GM19324 (cell line): ENCODE measurements around the gene PNPLA8.

Source experiments
- ATAC-seq: cut with Tn5 transposase; IDR thresholded peaks from one replicate; pipeline ENCODE4 v1.9.1; 2021; ENCODE audit warnings: mild to moderate bottlenecking, moderate library complexity; ENCODE audit not compliant: unreplicated experiment, low FRiP score

The PNPLA8 gene

DNA sequence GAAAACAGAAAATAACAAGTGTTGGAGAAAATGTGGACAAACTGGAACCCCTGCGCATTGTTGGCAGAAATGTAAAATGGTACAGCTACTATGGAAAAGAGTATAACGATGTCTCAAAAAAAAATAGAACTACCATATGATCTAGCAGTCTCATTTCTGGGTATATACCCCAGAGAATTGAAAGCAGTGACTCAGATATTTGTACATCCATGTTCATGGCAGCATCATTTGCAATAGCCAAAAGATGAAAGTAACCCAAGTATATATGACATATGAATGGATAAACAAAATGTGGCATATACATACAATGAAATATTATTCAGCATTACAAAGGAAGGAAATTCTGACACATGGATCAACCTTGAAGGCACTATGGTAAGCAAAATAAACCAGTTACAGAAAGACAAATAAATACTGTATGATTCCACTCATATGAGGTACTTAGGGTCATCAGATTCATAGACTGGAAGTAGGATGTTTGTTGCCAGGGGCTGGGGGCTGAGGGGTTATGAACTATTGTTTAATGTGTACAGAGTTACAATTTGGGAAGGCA lies 74.6 kb downstream of the PNPLA8 start:
- ATAC-seq = no peak

DNA sequence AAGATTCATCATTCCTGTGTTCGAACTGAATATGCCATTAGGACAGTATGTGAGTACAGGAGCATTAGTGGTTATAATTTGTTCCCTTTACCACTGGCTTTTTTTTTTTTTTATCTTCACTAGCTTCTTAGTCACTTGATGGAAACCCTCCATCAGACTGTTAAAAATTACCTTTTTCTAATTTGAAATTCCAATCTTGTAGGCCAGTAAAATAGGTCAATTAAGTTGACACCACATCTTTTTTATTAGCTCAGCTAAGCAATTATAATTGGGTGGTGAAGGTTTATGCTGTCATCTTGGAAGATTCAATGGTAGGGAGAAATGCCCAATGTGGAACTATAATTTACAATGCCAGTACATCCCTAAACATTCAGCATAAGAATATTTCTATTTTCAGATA lies 75.8 kb downstream of the PNPLA8 start:
- ATAC-seq = no peak

DNA sequence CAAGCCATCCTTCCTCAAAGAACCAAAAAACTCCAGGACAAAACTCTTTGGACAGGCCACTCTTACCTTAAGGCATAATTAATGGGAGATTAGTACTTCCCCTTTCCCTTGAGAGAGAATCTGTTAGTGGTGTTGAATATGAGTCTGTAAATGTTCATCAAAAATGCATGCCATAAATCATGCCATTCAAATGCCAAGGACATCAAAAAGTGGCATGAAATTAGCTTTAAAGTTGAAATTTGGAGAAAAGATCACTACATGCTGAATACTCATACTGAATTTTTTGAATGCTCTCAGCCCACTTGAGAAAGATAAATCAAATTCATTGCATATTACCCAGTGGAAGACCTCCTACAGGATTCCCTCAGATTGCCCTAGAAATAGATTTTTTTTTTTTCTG lies 76.4 kb downstream of the PNPLA8 start:
- ATAC-seq = no peak

DNA sequence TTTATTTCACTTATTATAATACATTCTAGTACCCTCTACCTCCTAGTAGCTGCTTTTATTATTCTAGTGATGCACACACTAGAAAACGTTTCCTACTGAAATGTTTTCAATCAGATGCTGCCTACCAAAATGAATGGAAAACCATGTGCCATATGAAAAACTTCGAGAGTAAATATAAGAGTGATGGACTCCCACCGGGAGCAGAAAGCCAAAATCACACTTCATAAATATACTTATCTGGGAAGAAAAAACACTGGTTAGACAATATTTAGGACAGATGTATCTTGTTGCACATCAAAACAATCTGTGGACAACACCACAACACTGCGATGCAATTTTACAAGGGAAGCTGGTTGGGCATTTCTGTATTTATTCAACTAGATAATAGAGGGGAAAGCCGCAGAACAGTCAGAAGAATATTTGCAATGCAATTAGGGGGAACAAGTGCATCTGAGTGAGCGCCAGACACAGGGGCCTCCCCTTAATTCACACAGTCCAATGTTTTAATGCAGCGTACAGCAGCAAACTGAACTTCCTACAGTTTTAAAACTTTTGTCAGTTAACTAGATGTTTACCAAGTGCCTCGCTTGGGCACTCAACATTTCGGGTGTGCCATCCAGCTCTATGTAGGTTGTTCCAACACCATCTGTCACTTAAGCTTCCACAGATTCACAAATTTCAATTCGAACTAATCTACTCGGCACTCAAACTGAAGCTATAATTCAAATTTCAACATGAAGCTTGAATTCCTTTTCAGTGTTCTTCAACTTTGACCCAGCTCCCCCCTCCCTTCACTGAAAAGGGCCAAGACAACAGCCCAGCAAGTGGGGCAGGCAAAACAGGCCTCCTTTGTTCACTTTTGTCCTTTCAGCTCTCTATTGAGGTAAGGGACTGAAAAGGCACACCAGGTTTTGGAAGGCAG lies 77.1 kb downstream of the PNPLA8 start:
- no peak for ATAC-seq

DNA sequence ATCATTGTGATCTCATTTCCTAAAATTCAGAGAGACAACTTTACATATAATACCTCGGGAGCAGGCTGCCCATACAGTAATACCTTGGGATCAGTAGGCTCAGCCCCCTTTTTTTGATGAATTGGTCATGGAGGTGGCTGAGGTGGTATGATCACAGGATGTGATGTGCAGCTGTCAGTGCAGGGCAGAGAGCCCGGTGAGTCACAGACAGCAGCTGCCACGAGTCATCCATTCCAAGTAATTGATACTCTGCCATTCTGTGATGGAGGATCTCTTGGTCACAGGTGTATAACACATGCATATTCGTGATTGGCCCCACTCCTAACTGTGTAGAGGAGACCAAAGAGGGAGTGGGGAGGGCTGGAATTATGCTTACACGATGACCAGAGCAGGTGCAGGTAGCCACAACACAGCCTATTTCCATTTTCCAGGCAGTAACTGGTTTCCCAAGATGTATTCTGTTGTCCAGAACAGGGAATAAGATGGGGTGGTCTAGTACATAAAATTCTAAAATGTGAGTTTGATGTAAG lies 83.8 kb downstream of the PNPLA8 start:
- ATAC-seq = no peak

DNA sequence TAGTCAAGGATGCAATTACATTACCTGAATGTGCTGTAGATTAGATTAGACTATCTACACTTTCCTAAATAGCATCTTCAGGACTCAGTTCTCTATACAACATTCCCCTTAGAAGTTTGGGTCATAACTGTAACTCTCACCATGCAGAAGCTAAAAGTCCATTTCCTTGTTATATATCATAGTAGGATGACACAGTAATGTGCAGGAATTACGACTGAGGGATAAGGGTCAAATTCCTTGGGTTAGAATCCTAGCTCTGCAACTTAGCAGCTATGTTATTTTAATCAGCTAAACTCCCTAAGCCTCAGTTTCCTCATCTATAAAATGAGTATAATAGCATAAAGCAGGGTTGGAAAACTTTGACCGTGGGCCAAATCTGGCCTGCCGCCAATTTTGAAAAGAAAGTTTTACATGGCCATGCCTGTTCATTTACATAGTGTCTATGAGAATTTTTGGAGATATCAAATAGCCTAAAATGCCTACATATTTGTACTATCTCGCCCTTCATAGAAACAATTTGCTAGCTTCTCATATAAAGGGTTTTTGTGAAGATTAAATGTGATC lies 84.5 kb downstream of the PNPLA8 start:
- no peak for ATAC-seq

DNA sequence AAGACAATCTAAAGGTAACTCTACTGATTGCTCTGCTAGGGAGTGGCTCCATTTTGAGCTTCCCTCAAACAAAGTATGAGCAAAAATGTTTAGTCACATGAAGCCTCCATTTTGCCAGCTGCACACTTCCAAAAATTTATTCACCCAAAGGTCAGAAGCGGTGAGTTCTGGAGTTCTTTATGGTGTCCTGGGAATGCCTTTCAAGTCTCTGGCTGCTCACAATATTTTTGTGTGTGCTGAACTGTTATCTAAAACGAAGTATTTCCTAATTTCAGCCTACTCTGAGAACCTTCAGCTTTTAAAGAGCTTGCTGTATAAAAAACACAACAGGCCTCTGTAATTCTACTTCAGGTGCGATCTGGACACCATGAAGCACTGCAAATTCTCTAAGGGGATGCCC lies 85.3 kb downstream of the PNPLA8 start:
- ATAC-seq = no peak

DNA sequence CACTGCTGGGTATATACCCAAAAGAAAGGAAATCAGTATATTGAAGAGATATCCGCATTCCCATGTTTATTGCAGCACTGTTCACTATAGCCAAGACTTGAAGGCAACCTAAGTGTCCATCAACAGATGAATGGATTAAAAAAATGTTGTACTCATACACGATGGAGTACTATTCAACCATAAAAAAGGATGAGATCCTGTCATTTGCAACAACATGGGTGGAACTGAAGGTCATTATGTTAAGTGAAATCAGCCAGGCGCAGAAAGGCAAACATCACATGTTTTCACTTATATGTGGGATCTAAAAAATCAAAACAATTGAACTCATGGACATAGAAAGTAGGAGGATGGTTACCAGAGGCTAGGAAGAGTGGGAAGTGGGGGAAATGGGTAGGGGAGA lies 89.0 kb downstream of the PNPLA8 start:
- no peak for ATAC-seq

DNA sequence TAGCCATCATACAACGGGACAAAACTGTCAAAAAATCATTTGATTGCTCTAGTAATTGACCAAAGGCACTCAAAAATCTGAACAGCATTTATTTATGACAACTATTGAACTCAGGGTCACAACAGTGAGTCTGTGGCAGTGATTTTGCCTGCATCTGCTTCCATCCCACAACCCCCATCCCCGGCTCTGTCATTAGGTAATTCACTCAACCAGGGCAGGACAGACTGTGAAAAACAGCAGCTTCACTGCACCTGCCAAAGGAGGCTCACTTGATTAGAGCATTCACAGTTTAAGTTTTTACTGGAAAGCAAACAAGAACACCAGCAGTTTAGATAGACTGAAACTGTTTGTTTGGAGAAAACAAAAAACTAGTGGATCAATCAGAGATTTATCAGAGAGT lies 91.9 kb downstream of the PNPLA8 start:
- no peak for ATAC-seq

DNA sequence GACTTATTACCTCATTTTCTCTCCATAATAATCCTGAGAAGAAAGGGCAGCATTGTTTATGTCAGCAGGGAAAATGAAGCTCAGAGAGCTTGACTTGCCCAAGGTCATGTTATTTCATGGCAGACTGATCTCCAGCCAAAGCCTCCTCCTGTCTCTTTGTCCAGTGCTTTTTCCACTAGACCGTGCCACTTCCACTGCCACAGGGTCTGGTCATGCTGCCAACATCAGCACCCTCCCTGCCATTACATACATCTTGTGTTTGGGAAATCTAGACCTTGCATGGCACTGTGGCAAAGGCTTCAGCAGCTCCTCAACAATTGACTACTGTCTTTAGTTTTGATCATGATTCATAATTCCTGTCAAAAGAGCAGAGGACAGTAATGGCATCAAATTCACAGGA lies 94.8 kb downstream of the PNPLA8 start:
- ATAC-seq = no peak

DNA sequence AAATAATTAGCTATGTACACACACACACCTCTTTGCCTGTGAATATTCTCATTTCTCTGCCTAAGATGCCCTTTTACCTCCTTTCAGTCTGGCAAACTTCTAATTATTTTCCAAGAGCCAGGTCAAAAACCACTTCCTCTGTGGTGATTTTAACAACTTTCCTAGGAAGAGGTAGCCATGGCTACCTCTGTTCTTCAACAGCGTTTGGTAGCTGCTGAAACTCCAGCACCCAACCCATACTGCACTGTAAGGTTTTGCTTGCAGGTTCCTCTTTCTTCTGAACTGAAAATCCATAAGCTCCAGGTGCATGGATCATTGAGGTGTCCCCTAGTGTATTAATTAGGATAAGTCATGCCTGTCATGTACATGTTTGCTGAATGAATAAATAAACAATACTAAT lies 95.3 kb downstream of the PNPLA8 start:
- no peak for ATAC-seq

DNA sequence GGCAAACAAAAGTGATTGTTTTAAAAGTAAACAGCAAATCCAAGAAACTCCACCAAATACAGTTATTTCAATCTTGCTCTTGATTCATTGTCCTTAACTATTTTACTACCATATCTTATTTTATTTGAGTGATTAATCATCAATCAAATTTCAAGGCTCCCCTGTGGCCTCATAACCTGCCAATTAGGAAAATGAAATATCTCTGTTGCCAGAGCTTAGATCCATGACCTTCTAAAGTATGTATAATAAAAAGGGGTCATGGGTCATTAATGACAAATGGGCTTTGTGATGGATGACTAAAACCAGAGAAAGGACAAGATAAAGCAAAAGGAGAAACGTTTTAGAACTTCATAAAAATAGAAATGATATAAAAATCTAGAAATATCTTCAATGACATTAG lies 98.2 kb downstream of the PNPLA8 start:
- ATAC-seq = no peak

DNA sequence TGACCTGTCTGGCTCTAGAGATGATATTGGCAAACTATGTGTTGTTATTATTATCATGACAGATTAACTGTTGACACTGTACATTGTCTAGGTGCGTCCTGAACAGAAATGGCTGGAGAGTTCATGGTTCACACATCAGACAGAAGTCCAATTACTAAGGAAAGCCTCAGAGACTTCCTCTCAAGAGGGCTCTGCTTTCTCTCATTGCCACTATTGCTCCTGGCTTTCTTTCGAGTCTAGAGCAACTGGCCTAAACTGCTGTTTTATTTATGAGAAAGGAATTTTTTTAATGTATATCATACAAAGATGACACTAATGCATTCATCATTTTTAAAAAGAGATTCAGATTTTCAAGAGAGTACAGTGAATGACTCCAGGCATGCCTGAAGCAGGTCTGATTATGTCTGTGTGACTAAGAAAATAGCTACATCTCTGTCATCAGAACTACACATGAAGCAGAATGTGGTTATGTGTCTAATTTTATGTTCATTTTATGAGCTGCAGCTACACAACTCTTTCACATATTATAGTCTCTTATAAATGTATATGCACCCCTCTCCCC lies 100.1 kb downstream of the PNPLA8 start:
- no peak for ATAC-seq

DNA sequence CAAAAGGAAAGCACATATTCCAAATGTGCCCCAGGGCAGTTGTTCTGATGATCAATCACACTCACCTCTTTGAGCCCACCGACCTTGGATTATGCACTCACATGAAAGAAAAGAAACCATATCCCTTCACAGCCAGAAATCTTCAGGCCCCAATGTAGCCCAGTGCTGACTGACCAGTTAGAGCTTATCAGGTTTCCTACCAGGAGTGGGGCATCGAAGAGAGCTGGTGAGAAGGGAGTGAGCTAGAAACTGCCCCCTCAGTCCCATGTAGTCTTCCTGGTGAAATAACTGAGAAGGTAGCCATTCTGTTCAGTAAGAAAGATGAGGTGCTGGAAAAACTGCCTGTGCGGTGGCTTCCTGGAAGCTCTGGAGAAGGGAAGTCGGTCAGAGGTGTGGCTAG lies 101.9 kb downstream of the PNPLA8 start:
- ATAC-seq = no peak

DNA sequence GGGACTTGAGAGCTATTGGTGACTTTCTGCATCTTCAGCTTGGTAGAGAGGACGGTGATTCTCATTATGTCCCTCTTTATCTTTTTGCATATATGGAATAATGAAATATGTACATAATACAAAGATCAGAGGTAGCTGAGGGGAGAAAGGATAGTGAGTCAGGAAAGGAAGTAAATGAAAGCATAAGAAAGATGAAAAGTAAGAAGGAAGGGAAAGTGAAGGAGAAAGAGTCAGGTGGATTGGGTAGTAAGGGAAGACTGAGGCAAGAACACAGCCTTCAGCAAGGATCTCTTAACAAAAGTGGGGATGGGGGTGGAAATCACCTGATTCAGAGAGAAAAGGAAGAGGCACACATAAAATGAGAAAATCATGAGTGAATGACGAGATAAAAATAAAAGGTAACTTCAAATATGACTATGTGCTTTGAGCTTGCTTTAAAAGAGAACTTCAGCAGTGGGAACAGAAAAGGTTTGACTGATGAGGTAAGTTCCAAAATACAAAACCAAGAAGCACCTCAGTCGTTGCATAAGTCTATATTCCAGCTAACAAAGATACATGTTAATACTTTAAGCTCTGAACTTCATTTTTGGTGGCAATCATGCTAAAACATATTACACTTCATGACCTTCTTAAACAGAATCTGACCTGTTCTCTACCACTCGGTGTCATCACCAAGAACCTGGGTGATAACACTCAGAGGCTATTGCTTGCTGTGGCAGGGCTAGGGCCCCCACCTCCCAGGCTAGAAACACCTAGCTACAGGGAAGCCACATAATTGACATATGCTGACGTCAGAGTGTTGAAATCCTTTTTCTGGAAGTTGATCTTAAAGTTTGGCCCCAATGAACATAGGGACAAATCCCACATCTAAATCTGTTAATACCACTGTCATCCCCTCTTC lies 102.6 kb downstream of the PNPLA8 start:
- ATAC-seq = no peak

DNA sequence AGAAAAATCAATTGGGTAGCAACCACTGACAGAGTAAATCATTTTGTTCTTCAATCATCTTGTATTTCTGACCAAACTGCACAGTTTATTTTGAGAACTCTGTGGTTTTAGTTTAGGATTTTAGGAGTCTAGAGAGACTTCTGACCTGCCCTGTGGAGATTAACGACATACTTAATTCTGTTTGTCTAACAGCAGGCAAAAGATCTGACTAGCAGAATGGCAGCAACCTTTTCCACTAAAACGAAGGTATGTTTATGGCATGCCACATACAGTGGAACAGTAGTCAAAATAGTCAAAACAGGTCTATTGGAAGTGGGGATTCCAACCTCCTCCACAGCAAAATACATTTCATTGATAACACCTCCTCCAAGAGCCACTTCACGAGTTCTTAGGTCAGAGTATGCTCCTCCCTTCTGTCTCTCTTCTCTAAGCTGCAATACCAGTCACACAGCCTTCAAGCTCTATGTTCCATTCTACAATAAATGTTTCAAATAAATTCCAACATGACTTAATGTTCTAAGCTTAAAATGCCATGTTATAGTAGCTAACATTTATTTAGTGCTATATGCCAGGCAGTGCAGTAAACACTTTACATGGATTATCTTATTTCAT lies 104.1 kb downstream of the PNPLA8 start:
- ATAC-seq = no peak
